Measurements from ENCODE around the gene SORL1. TPM values are rescaled to one million over a fixed set of nuclear protein-coding genes. Genes with fewer than 3 reads are reported as not detected.
"Not testable (repeated sequence)": the region's sequence is repeated elsewhere in the genome, so short reads cannot be mapped to it uniquely, and the experiment has no call there.

The SORL1 gene
- total RNA-seq, 1 donor from 2014 or later: 4.7 TPM

- intact Hi-C loops (cut with DNase I): no loop called here
- no peak for DNase-seq
- ATAC-seq (ENCODE audit: poor library complexity): no peak
These were observed 31.8 kb downstream of the SORL1 start for GRCh38 chr11:121483805-121484480.

- ATAC-seq (ENCODE audit: poor library complexity): no peak
- intact Hi-C loops (cut with DNase I): no loop called here
- no peak for DNase-seq
These were observed 33.1 kb downstream of the SORL1 start for GRCh38 chr11:121485216-121485615.

GRCh38 chr11:121486054-121486453 is 33.9 kb downstream of the SORL1 start:
- DNase-seq (no peak), ATAC-seq (ENCODE audit: poor library complexity) (no peak)
- intact Hi-C loops (cut with DNase I): no loop called here

GRCh38 chr11:121487191-121487590 is 35.1 kb downstream of the SORL1 start:
- ATAC-seq (ENCODE audit: poor library complexity) (no peak), DNase-seq (no peak)
- intact Hi-C loops (cut with DNase I): no loop called here

- intact Hi-C loops (cut with DNase I): no loop called here
- ATAC-seq (ENCODE audit: poor library complexity): peak; percentile 68
- peak; percentile 43 for DNase-seq
These were observed 36.1 kb downstream of the SORL1 start for GRCh38 chr11:121488170-121488569.

- no peak for DNase-seq
- no peak for ATAC-seq (ENCODE audit: poor library complexity)
- intact Hi-C loops (cut with DNase I): no loop called here
These were observed 36.5 kb downstream of the SORL1 start for GRCh38 chr11:121488641-121489040.

- DNase-seq: no peak
- no peak for ATAC-seq (ENCODE audit: poor library complexity)
- intact Hi-C loops (cut with DNase I): no loop called here
These were observed 37.7 kb downstream of the SORL1 start for GRCh38 chr11:121489823-121490222.

GRCh38 chr11:121494355-121495099 is 42.4 kb downstream of the SORL1 start:
- no peak for DNase-seq
- no peak for ATAC-seq (ENCODE audit: poor library complexity)
- intact Hi-C loops (cut with DNase I): no loop called here

- intact Hi-C loops (cut with DNase I): no loop called here
- ATAC-seq (ENCODE audit: poor library complexity) (no peak), DNase-seq (no peak)
These were observed 45.3 kb downstream of the SORL1 start for GRCh38 chr11:121497176-121497998.

- intact Hi-C loops (cut with DNase I): no loop called here
- ATAC-seq (ENCODE audit: poor library complexity): no peak
- DNase-seq: no peak
These were observed 47.3 kb downstream of the SORL1 start for GRCh38 chr11:121499405-121499804.

- ATAC-seq (ENCODE audit: poor library complexity): no peak
- intact Hi-C loops (cut with DNase I): no loop called here
- DNase-seq: no peak
These were observed 48.2 kb downstream of the SORL1 start for GRCh38 chr11:121500275-121500674.

GRCh38 chr11:121500717-121501116 is 48.6 kb downstream of the SORL1 start:
- intact Hi-C loops (cut with DNase I): no loop called here
- DNase-seq (no peak), ATAC-seq (ENCODE audit: poor library complexity) (no peak)

- intact Hi-C loops (cut with DNase I): no loop called here
- no peak for DNase-seq
- no peak for ATAC-seq (ENCODE audit: poor library complexity)
These were observed 50.9 kb downstream of the SORL1 start for GRCh38 chr11:121503051-121503450.

- intact Hi-C loops (cut with DNase I); ATAC-seq (ENCODE audit: poor library complexity); DNase-seq: not testable (repeated sequence)
These were observed 54.1 kb downstream of the SORL1 start for GRCh38 chr11:121506237-121506636.

- intact Hi-C loops (cut with DNase I): no loop called here
- no peak for ATAC-seq (ENCODE audit: poor library complexity)
These were observed 56.3 kb downstream of the SORL1 start for GRCh38 chr11:121508449-121508848.

GRCh38 chr11:121510438-121510837 is 58.3 kb downstream of the SORL1 start:
- no peak for ATAC-seq (ENCODE audit: poor library complexity)
- intact Hi-C loops (cut with DNase I): no loop called here
- no peak for DNase-seq

More at GRCh38 chr11:121508449-121508848, 56.3 kb downstream of the SORL1 start:
- no peak for DNase-seq

- no peak for ATAC-seq (ENCODE audit: poor library complexity)
- intact Hi-C loops (cut with DNase I): no loop called here
- no peak for DNase-seq
These were observed 60.7 kb downstream of the SORL1 start for GRCh38 chr11:121512468-121513465.

- DNase-seq (no peak), ATAC-seq (ENCODE audit: poor library complexity) (no peak)
- intact Hi-C loops (cut with DNase I): no loop called here
These were observed 61.7 kb downstream of the SORL1 start for GRCh38 chr11:121513807-121514206.
